Transverse colon (tissue), 4 donors: ENCODE data around the gene CLIP1. TPM values are rescaled to one million over a fixed set of nuclear protein-coding genes. Genes with fewer than 3 reads are reported as not detected.

ENCODE experiments used
- DNase-seq: peaks from one replicate; pipeline ENCODE4 v3.0.0-alpha.2; 2019
- H3K27ac ChIP-seq, 4 donors: fragments of 200-600 bp; sonication (generic); 2 replicates each; pipeline ENCODE4 v1.5.1; 2016 to 2018; ENCODE audit warnings: inconsistent platforms in 4 of 4
- H3K27me3 ChIP-seq: fragments of 200-600 bp; sonication (generic); 2 replicates; pipeline ENCODE4 v1.5.1; 2017; ENCODE audit warnings: inconsistent platforms
- H3K36me3 ChIP-seq, 4 donors: fragments of 200-600 bp; sonication (generic); 2 replicates each; pipeline ENCODE4 v1.5.1; 2017 to 2019; ENCODE audit warnings: inconsistent platforms in 4 of 4
- H3K4me1 ChIP-seq, 4 donors: fragments of 200-600 bp; sonication (generic); 2 replicates each; pipeline ENCODE4 v1.5.1; 2017 to 2020; ENCODE audit warnings: inconsistent platforms in 4 of 4
- H3K4me3 ChIP-seq, 4 donors: fragments of 200-600 bp; sonication (generic); 1 replicate in 1 of 4; 2 replicates in 3 of 4; pipeline versions ENCODE4 v1.5.1 to v1.6.1; 2017 to 2019; ENCODE audit warnings: inconsistent platforms in 4 of 4
- H3K9me3 ChIP-seq, 2 donors: fragments of 200-600 bp; sonication (generic); 2 replicates each; pipeline ENCODE4 v1.5.1; 2017 to 2019; ENCODE audit warnings: inconsistent platforms in 2 of 2
- CTCF ChIP-seq, 5 experiments: fragments of 200-600 bp in 3 of 5; fragments of 450-650 bp in 2 of 5; sonication (generic) in 3 of 5; IDR thresholded peaks; 1 replicate in 2 of 5; 2 replicates in 3 of 5; pipeline ENCODE4 v1.5.1; 2016 to 2017; ENCODE audit warnings: antibody characterized with exemption in 5 of 5, inconsistent platforms in 3 of 5, mild to moderate bottlenecking in 2 of 5, moderate library complexity in 1 of 5
- EP300 ChIP-seq: sonication (generic); formaldehyde crosslinking; IDR thresholded peaks from one replicate; pipeline ENCODE4 v1.6.1; 2017; ENCODE audit warnings: antibody characterized with exemption, low read depth
- POLR2A ChIP-seq: fragments of 450-650 bp; IDR thresholded peaks from one replicate; pipeline ENCODE4 v1.6.1; 2016; ENCODE audit warnings: antibody characterized with exemption, mild to moderate bottlenecking, moderate library complexity
- POLR2AphosphoS5 ChIP-seq, 3 donors: sonication (generic); formaldehyde crosslinking; IDR thresholded peaks; one replicate each; pipeline ENCODE4 v1.6.1; 2016; ENCODE audit warnings: antibody characterized with exemption in 3 of 3
- WGBS, 2 donors: methylation state at CpG; one replicate each; pipeline ENCODE4 v1.1.5; 2018; ENCODE audit warnings: low coverage in 1 of 2; 5-methylcytosine and 5-hydroxymethylcytosine counted together
- in situ Hi-C, 4 donors: fragments of 200-750 bp; cut with MboI; loops; one replicate each; pipeline versions ENCODE4 v1.15.0 to v1.15.1; 2017; ENCODE audit warnings: low sequenced_read_pairs in 3 of 4, low pct_ligation_motif_present in 1 of 4, low pct_unique_long_range_greater_than_20kb in 1 of 4
- intact Hi-C: fragments of 100-400 bp; cut with DNase I; formaldehyde crosslinking; loops from one replicate; pipeline ENCODE4 v1.15.1; 2023; ENCODE audit warnings: low total_unique reads
- total RNA-seq, 4 donors: library from RNA; depleted of rRNA; stranded (reverse); fragments of >200 nt; gene quantifications; one replicate each; pipeline ENCODE4 v1.1.0, GENCODE V29; 2016

CLIP1 gene
- total RNA-seq, 4 donors from 2014 or later = 49.2 to 111 (median 88.6) TPM

- in situ Hi-C loops (no loop called here), intact Hi-C loops (no loop called here)
- no peaks in the 10 kb centered on the region for H3K27me3 ChIP-seq
- TF ChIP-seq POLR2AphosphoS5 (IDR thresholded peaks at IDR 0.05) (no peak), CTCF (IDR thresholded peaks at IDR 0.05) (no peak), EP300 (no peak), POLR2A (no peak)
- H3K9me3 ChIP-seq = no peaks in the 10 kb centered on the region
- peaks cover 0 to 15% (median 2%) of the 10 kb centered on the region in 4 donors for H3K36me3 ChIP-seq
- no peak for DNase-seq
- H3K4me1 ChIP-seq = no peaks in the 10 kb centered on the region
- no peak overlapping the region for H3K4me3 ChIP-seq
- WGBS, 2 donors = 72 to 78% methylated on average over 4 of the region's 4 CpGs
- H3K27ac ChIP-seq = no peak overlapping the region
These were observed 119.4 kb downstream of the CLIP1 start for GRCh38 chr12:122303068-122303467.

GRCh38 chr12:122298071-122298748, 124.3 kb downstream of the CLIP1 start:
- in situ Hi-C loops = no loop called here
- no peak for TF ChIP-seq POLR2A
- TF ChIP-seq CTCF (IDR thresholded peaks at IDR 0.05) = no peak
- no peak for TF ChIP-seq POLR2AphosphoS5 (IDR thresholded peaks at IDR 0.05)
- no peak for TF ChIP-seq EP300
- Histone ChIP-seq H3K36me3 (peaks cover 0 to 25% (median 2%) of the 10 kb centered on the region in 4 donors), H3K27me3 (no peaks in the 10 kb centered on the region), H3K4me1 (no peaks in the 10 kb centered on the region), H3K4me3 (no peak overlapping the region), H3K27ac (no peak overlapping the region), H3K9me3 (no peaks in the 10 kb centered on the region)
- 95 to 97% methylated on average over 10 to 14 of the region's 14 CpGs for WGBS, 2 donors
- no peak for DNase-seq
- intact Hi-C loops = no loop called here

- intact Hi-C loops = no loop called here
- 95 to 96% methylated on average over 7 to 9 of the region's 9 CpGs for WGBS, 2 donors
These were observed 125.0 kb downstream of the CLIP1 start for GRCh38 chr12:122297494-122297893.

GRCh38 chr12:122295877-122296276, 126.6 kb downstream of the CLIP1 start:
- Histone ChIP-seq H3K9me3 (no peaks in the 10 kb centered on the region), H3K4me1 (no peaks in the 10 kb centered on the region), H3K4me3 (no peak overlapping the region), H3K27me3 (no peaks in the 10 kb centered on the region), H3K27ac (no peak overlapping the region), H3K36me3 (peaks cover 0 to 17% (median 2%) of the 10 kb centered on the region in 4 donors)
- in situ Hi-C loops (no loop called here), intact Hi-C loops (no loop called here)
- TF ChIP-seq POLR2A (no peak), POLR2AphosphoS5 (IDR thresholded peaks at IDR 0.05) (no peak), EP300 (no peak), CTCF (IDR thresholded peaks at IDR 0.05) (no peak)
- no peak for DNase-seq

More at GRCh38 chr12:122297494-122297893, 125.0 kb downstream of the CLIP1 start:
- H3K27me3 ChIP-seq = no peaks in the 10 kb centered on the region
- DNase-seq = no peak
- H3K9me3 ChIP-seq = no peaks in the 10 kb centered on the region
- TF ChIP-seq POLR2AphosphoS5 (IDR thresholded peaks at IDR 0.05) = no peak
- TF ChIP-seq POLR2A = no peak
- no peak for TF ChIP-seq CTCF (IDR thresholded peaks at IDR 0.05)
- TF ChIP-seq EP300 = no peak
- H3K4me1 ChIP-seq = no peaks in the 10 kb centered on the region
- no peak overlapping the region for H3K4me3 ChIP-seq
- in situ Hi-C loops = no loop called here
- no peak overlapping the region for H3K27ac ChIP-seq
- peaks cover 0 to 25% (median 2%) of the 10 kb centered on the region in 4 donors for H3K36me3 ChIP-seq
